ENCODE measurements around the gene PCDH9. TPM values are rescaled to one million over a fixed set of nuclear protein-coding genes. Genes with fewer than 3 reads are reported as not detected.

PCDH9 gene
- polyA plus RNA-seq, 3 donors, result 0.03 TPM; not detected in 1

GRCh38 chr13:67278235-67278634 lies 48.1 kb upstream of the PCDH9 start:
- Histone ChIP-seq H3K4me1 (ENCODE audit: control insufficient read depth in 1 of 2, insufficient read depth in 2 of 2, low read length in 2 of 2) (no peaks in the 10 kb centered on the region), H3K4me3 (replicated peaks in 1 of 3; ENCODE audit: low read depth in 2 of 3, low read length in 3 of 3) (no peak overlapping the region), H2AFZ (ENCODE audit: insufficient read depth, low read depth, low read length, poor library complexity, severe bottlenecking) (no peak overlapping the region), H3K9ac (ENCODE audit: insufficient read depth, low read length, poor library complexity, severe bottlenecking) (no peak overlapping the region), H3K27ac (ENCODE audit: low read depth in 1 of 2, low read length in 2 of 2) (no peak overlapping the region), H3K36me3 (replicated peaks in 1 of 2; ENCODE audit: control insufficient read depth in 1 of 2, insufficient read depth in 2 of 2, low read length in 2 of 2) (no peaks in the 10 kb centered on the region), H3K9me3 (replicated peaks in 1 of 2; ENCODE audit: control insufficient read depth in 1 of 2, insufficient read depth in 1 of 2, low read length in 2 of 2) (peaks cover 0 to 3% of the 10 kb centered on the region in 2 donors), H3K79me2 (ENCODE audit: insufficient read depth, low read length) (no peaks in the 10 kb centered on the region), H3K27me3 (ENCODE audit: control insufficient read depth in 2 of 2, insufficient read depth in 2 of 2, low read length in 2 of 2) (no peaks in the 10 kb centered on the region), H4K20me1 (ENCODE audit: insufficient read depth, low read length) (no peaks in the 10 kb centered on the region), H3K4me2 (replicated peaks; ENCODE audit: extremely low read depth, low read length, poor library complexity, severe bottlenecking) (no peak overlapping the region)
- H3K27me3 Mint-ChIP-seq (ENCODE audit: low read depth in 3 of 3), result no peaks in the 10 kb centered on the region
- H3K36me3 Mint-ChIP-seq, result no peaks in the 10 kb centered on the region
- peaks cover 0 to 6% (median 3%) of the 10 kb centered on the region in 7 donors for H3K9me3 Mint-ChIP-seq
- no peak for DNase-seq
- intact Hi-C loops (cut with micrococcal nuclease), result no loop called here
- no peak for TF ChIP-seq CTCF (IDR thresholded peaks at IDR 0.05)
- no peak overlapping the region for H3K4me3 Mint-ChIP-seq
- H3K27ac Mint-ChIP-seq, result no peak overlapping the region
- WGBS (ENCODE audit: insufficient coverage), result no CpG with 5 or more reads among the region's 2 CpGs
- H3K4me1 Mint-ChIP-seq, result no peaks in the 10 kb centered on the region

GRCh38 chr13:67277581-67277980 lies 47.4 kb upstream of the PCDH9 start:
- Mint-ChIP-seq H3K27me3 (ENCODE audit: low read depth in 3 of 3) (no peaks in the 10 kb centered on the region), H3K27ac (no peak overlapping the region), H3K36me3 (no peaks in the 10 kb centered on the region), H3K4me3 (no peak overlapping the region), H3K9me3 (peaks cover 0 to 6% (median 3%) of the 10 kb centered on the region in 7 donors), H3K4me1 (peaks cover 5% of the 10 kb centered on the region)
- H3K79me2 ChIP-seq (ENCODE audit: insufficient read depth, low read length), result no peaks in the 10 kb centered on the region
- intact Hi-C loops (cut with micrococcal nuclease), result no loop called here
- H3K27me3 ChIP-seq (ENCODE audit: control insufficient read depth in 2 of 2, insufficient read depth in 2 of 2, low read length in 2 of 2), result no peaks in the 10 kb centered on the region
- WGBS (ENCODE audit: insufficient coverage), result no CpG with 5 or more reads among the region's 1 CpG
- no peak overlapping the region for H3K4me3 ChIP-seq (replicated peaks in 1 of 3; ENCODE audit: low read depth in 2 of 3, low read length in 3 of 3)
- no peak overlapping the region for H2AFZ ChIP-seq (ENCODE audit: insufficient read depth, low read depth, low read length, poor library complexity, severe bottlenecking)
- no peak overlapping the region for H3K9ac ChIP-seq (ENCODE audit: insufficient read depth, low read length, poor library complexity, severe bottlenecking)
- peaks cover 0 to 3% of the 10 kb centered on the region in 2 donors for H3K9me3 ChIP-seq (replicated peaks in 1 of 2; ENCODE audit: control insufficient read depth in 1 of 2, insufficient read depth in 1 of 2, low read length in 2 of 2)
- no peaks in the 10 kb centered on the region for H4K20me1 ChIP-seq (ENCODE audit: insufficient read depth, low read length)
- no peak overlapping the region for H3K27ac ChIP-seq (ENCODE audit: low read depth in 1 of 2, low read length in 2 of 2)
- H3K4me2 ChIP-seq (replicated peaks; ENCODE audit: extremely low read depth, low read length, poor library complexity, severe bottlenecking), result no peak overlapping the region
- no peaks in the 10 kb centered on the region for H3K36me3 ChIP-seq (replicated peaks in 1 of 2; ENCODE audit: control insufficient read depth in 1 of 2, insufficient read depth in 2 of 2, low read length in 2 of 2)
- TF ChIP-seq CTCF (IDR thresholded peaks at IDR 0.05), result no peak
- no peak for DNase-seq
- H3K4me1 ChIP-seq (ENCODE audit: control insufficient read depth in 1 of 2, insufficient read depth in 2 of 2, low read length in 2 of 2), result no peaks in the 10 kb centered on the region
